T-helper 17 cell (primary cell): Measurements from ENCODE around the gene CYP4F2. TPM values are rescaled to one million over a fixed set of nuclear protein-coding genes. Genes with fewer than 3 reads are reported as not detected.
A peak's percentile ranks its signal among the peaks of the same experiment; 100 is the strongest.
"Not testable (repeated sequence)": the region's sequence is repeated elsewhere in the genome, so short reads cannot be mapped to it uniquely, and the experiment has no call there.

Experiments
- ATAC-seq: fragments of 150-1000 bp; cut with Tn5 transposase; 2 replicates; pipeline ENCODE4 v1.10.0; 2021; ENCODE audit warnings: mild to moderate bottlenecking, moderate library complexity
- DNase-seq, 3 donors: peaks; one replicate each; pipeline versions ENCODE4 v3.0.0 to v3.0.0-alpha.2; 2020 to 2021
- H3K9me3 ChIP-seq: one replicate; pipeline ENCODE4 v1.7.0; 2013; ENCODE audit warnings: low read length, mild to moderate bottlenecking; ENCODE audit not compliant: control insufficient read depth, poor library complexity, severe bottlenecking
- H3K27ac Mint-ChIP-seq: one replicate; pipeline ENCODE4 v1.8.0; 2022; ENCODE audit warnings: mild to moderate bottlenecking, moderate library complexity, mixed read lengths
- H3K27me3 Mint-ChIP-seq: one replicate; pipeline ENCODE4 v1.8.0; 2022; ENCODE audit warnings: mixed read lengths
- H3K36me3 Mint-ChIP-seq: one replicate; pipeline ENCODE4 v1.8.0; 2022; ENCODE audit warnings: low read depth, mixed read lengths
- H3K4me1 Mint-ChIP-seq: one replicate; pipeline ENCODE4 v1.8.0; 2022; ENCODE audit warnings: mild to moderate bottlenecking, mixed read lengths
- H3K4me3 Mint-ChIP-seq: one replicate; pipeline ENCODE4 v1.8.0; 2022; ENCODE audit warnings: mild to moderate bottlenecking, moderate library complexity, mixed read lengths
- total RNA-seq, 4 donors: library from RNA in 2 of 4; stranded (reverse) in 2 of 4; gene quantifications; one replicate each; pipeline ENCODE4 v1.2.3 and lab custom pipeline; 2022 to 2026

The CYP4F2 gene
- total RNA-seq = not detected
- 0 reads per million in 2 donors for total RNA-seq (lab: John Stamatoyannopoulos, UW)

- no peaks in the 10 kb centered on the region for H3K36me3 Mint-ChIP-seq
Observed at GRCh38 chr19:15897738-15898276, at the start of gene CYP4F2. Gene CYP4F2 (minus strand): TSS chr19:15898074. CDS start chr19:15897611, 463 bp downstream.

GRCh38 chr19:15945301-15945700, 47.4 kb upstream of the CYP4F2 start:
- Mint-ChIP-seq H3K4me1 (no peaks in the 10 kb centered on the region), H3K27me3 (peaks cover 38% of the 10 kb centered on the region), H3K36me3 (no peaks in the 10 kb centered on the region), H3K27ac (no peak overlapping the region), H3K4me3 (no peak overlapping the region)
- no peak for ATAC-seq
- H3K9me3 ChIP-seq = no peaks in the 10 kb centered on the region
- no peak for DNase-seq

More at GRCh38 chr19:15897738-15898276, at the start of gene CYP4F2:
- Mint-ChIP-seq H3K4me3 (no peak within 1 kb of the TSS), H3K27me3 (peaks cover 60% of the 10 kb centered on the region), H3K4me1 (peaks cover 3% of the 10 kb centered on the region), H3K27ac (no peak within 1 kb of the TSS)
- no peaks in the 10 kb centered on the region for H3K9me3 ChIP-seq
- ATAC-seq = no peak
- no peak for DNase-seq

GRCh38 chr19:15944401-15944800, 46.5 kb upstream of the CYP4F2 start:
- DNase-seq (no peak), ATAC-seq (no peak)
- Mint-ChIP-seq H3K4me1 (no peaks in the 10 kb centered on the region), H3K4me3 (no peak overlapping the region), H3K27me3 (peaks cover 47% of the 10 kb centered on the region), H3K36me3 (no peaks in the 10 kb centered on the region), H3K27ac (no peak overlapping the region)
- no peaks in the 10 kb centered on the region for H3K9me3 ChIP-seq

GRCh38 chr19:15937771-15938170, 39.9 kb upstream of the CYP4F2 start:
- Mint-ChIP-seq H3K36me3 (no peaks in the 10 kb centered on the region), H3K27me3 (peaks cover 51% of the 10 kb centered on the region), H3K4me3 (no peak overlapping the region), H3K27ac (no peak overlapping the region), H3K4me1 (no peaks in the 10 kb centered on the region)
- no peak for ATAC-seq
- DNase-seq = no peak
- H3K9me3 ChIP-seq = no peaks in the 10 kb centered on the region

GRCh38 chr19:15936950-15937349, 39.1 kb upstream of the CYP4F2 start:
- no peak overlapping the region for H3K27ac Mint-ChIP-seq
- no peaks in the 10 kb centered on the region for H3K36me3 Mint-ChIP-seq
- DNase-seq (no peak), ATAC-seq (no peak)
- H3K4me1 Mint-ChIP-seq = no peaks in the 10 kb centered on the region
- peaks cover 45% of the 10 kb centered on the region for H3K27me3 Mint-ChIP-seq
- H3K9me3 ChIP-seq = no peaks in the 10 kb centered on the region
- no peak overlapping the region for H3K4me3 Mint-ChIP-seq

GRCh38 chr19:15936173-15936572, 38.3 kb upstream of the CYP4F2 start:
- Mint-ChIP-seq H3K4me1 (no peaks in the 10 kb centered on the region), H3K27me3 (peaks cover 45% of the 10 kb centered on the region), H3K4me3 (no peak overlapping the region), H3K27ac (no peak overlapping the region), H3K36me3 (no peaks in the 10 kb centered on the region)
- no peak for DNase-seq
- no peak for ATAC-seq
- no peaks in the 10 kb centered on the region for H3K9me3 ChIP-seq

GRCh38 chr19:15935167-15935702, 37.4 kb upstream of the CYP4F2 start:
- Mint-ChIP-seq H3K4me1 (no peaks in the 10 kb centered on the region), H3K27me3 (peaks cover 37% of the 10 kb centered on the region), H3K4me3 (no peak overlapping the region), H3K27ac (peak overlapping the region; percentile 56), H3K36me3 (no peaks in the 10 kb centered on the region)
- H3K9me3 ChIP-seq = no peaks in the 10 kb centered on the region
- ATAC-seq (peak; percentile 23), DNase-seq (no peak)

GRCh38 chr19:15934332-15935078, 36.6 kb upstream of the CYP4F2 start, which contains the start of gene CYP4F11:
Gene CYP4F11 (minus strand): TSS chr19:15934529. CDS start chr19:15934408, 121 bp downstream.
- H3K36me3 Mint-ChIP-seq = no peaks in the 10 kb centered on the region
- H3K27me3 Mint-ChIP-seq = peaks cover 36% of the 10 kb centered on the region
- H3K4me3 Mint-ChIP-seq = no peak within 1 kb of the TSS
- H3K4me1 Mint-ChIP-seq = no peaks in the 10 kb centered on the region
- DNase-seq (no peak), ATAC-seq (peak; percentile 6)
- no peaks in the 10 kb centered on the region for H3K9me3 ChIP-seq
- peak within 1 kb of the TSS; percentile 56 for H3K27ac Mint-ChIP-seq

GRCh38 chr19:15933761-15934331, 36.0 kb upstream of the CYP4F2 start:
- H3K36me3 Mint-ChIP-seq, H3K9me3 ChIP-seq, H3K4me1 Mint-ChIP-seq, ATAC-seq, H3K4me3 Mint-ChIP-seq, DNase-seq, H3K27ac Mint-ChIP-seq: not testable (repeated sequence)
- peaks cover 39% of the 10 kb centered on the region for H3K27me3 Mint-ChIP-seq

- Mint-ChIP-seq H3K4me3 (no peak overlapping the region), H3K27ac (no peak overlapping the region), H3K4me1 (peaks cover 3% of the 10 kb centered on the region), H3K36me3 (no peaks in the 10 kb centered on the region), H3K27me3 (peaks cover 54% of the 10 kb centered on the region)
- ATAC-seq (no peak), DNase-seq (no peak)
- H3K9me3 ChIP-seq = no peaks in the 10 kb centered on the region
Observed at GRCh38 chr19:15928321-15928720, 30.4 kb upstream of the CYP4F2 start.

- no peak for ATAC-seq
- H3K9me3 ChIP-seq = no peaks in the 10 kb centered on the region
- Mint-ChIP-seq H3K36me3 (no peaks in the 10 kb centered on the region), H3K27ac (no peak overlapping the region), H3K4me1 (peaks cover 3% of the 10 kb centered on the region), H3K4me3 (no peak overlapping the region), H3K27me3 (peaks cover 69% of the 10 kb centered on the region)
- no peak for DNase-seq
Observed at GRCh38 chr19:15926484-15926883, 28.6 kb upstream of the CYP4F2 start.

- H3K36me3 Mint-ChIP-seq = no peaks in the 10 kb centered on the region
- DNase-seq (no peak), ATAC-seq (no peak)
- H3K27me3 Mint-ChIP-seq = peaks cover 73% of the 10 kb centered on the region
- no peak overlapping the region for H3K27ac Mint-ChIP-seq
- H3K9me3 ChIP-seq = no peaks in the 10 kb centered on the region
- H3K4me3 Mint-ChIP-seq = no peak overlapping the region
- H3K4me1 Mint-ChIP-seq = peaks cover 4% of the 10 kb centered on the region
Observed at GRCh38 chr19:15923702-15924101, 25.8 kb upstream of the CYP4F2 start.

GRCh38 chr19:15922021-15922420, 24.1 kb upstream of the CYP4F2 start:
- DNase-seq (no peak), ATAC-seq (no peak)
- Mint-ChIP-seq H3K4me1 (peaks cover 4% of the 10 kb centered on the region), H3K27ac (no peak overlapping the region), H3K36me3 (no peaks in the 10 kb centered on the region), H3K4me3 (no peak overlapping the region), H3K27me3 (peaks cover 60% of the 10 kb centered on the region)
- H3K9me3 ChIP-seq = no peaks in the 10 kb centered on the region
